ENCODE data around the gene ULBP3.

Gene ULBP3

DNA sequence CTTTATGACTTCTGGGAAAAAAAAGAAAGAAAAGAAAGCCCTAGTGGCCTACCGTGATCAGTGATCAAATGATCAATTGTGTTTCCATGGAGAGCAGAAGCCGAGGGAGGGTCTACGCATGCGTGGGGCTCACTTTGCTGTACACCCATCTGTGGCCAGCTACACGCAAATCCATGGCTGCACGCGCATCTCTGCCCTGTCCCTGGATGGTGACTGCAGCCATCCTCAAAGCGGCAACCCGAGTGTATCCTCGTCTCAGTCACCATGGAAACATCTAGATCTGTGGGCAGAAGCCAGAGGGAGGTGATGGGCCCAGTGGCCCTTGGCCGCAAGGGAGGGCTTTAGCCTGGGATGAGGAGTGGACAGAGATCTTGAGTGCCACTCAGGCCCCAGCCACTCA, 785 bp upstream of the ULBP3 start:
- no peaks in the 10 kb centered on the region for H3K36me3 ChIP-seq (ENCODE audit: control insufficient read depth, low read length)
- no peak overlapping the region for H3K27ac ChIP-seq (ENCODE audit: low read depth, low read length)
- no peaks in the 10 kb centered on the region for H3K9me3 ChIP-seq (ENCODE audit: control insufficient read depth, insufficient read depth, low read length)
- no peaks in the 10 kb centered on the region; the same call in none of the 2 replicates for H3K27me3 ChIP-seq (ENCODE audit: control insufficient read depth, low read length)
- H3K79me2 ChIP-seq (ENCODE audit: control insufficient read depth, low read length) = no peaks in the 10 kb centered on the region
- H4K20me1 ChIP-seq (ENCODE audit: control insufficient read depth, insufficient read depth, low read depth, low read length) = no peaks in the 10 kb centered on the region
- no peaks in the 10 kb centered on the region for H3K9me2 ChIP-seq (replicated peaks; ENCODE audit: control insufficient read depth, low read length)
- H3F3A ChIP-seq (ENCODE audit: control insufficient read depth, insufficient read depth) = no peaks in the 10 kb centered on the region
- TF ChIP-seq CTCF (IDR thresholded peaks at IDR 0.05; ENCODE audit: low read depth, low read length, poor library complexity, severe bottlenecking) (no peak), EZH2phosphoT487 (IDR thresholded peaks at IDR 0.05; ENCODE audit: borderline replicate concordance, low read length) (no peak)
- peak overlapping the region; percentile 82; the same call in 1 of the 2 replicates for H3K4me2 ChIP-seq (ENCODE audit: low read length)
- peaks cover 17% of the 10 kb centered on the region for H3K4me1 ChIP-seq (ENCODE audit: control insufficient read depth, low read length)
- H3K4me3 ChIP-seq (ENCODE audit: low read length) = no peak overlapping the region

GRCh38 chr6:150068151-150068550, 770 bp downstream of the ULBP3 start:
- TF ChIP-seq CTCF (IDR thresholded peaks at IDR 0.05; ENCODE audit: low read depth, low read length, poor library complexity, severe bottlenecking) (no peak), EZH2phosphoT487 (IDR thresholded peaks at IDR 0.05; ENCODE audit: borderline replicate concordance, low read length) (no peak)
- Histone ChIP-seq H3K4me1 (ENCODE audit: control insufficient read depth, low read length) (peaks cover 17% of the 10 kb centered on the region), H3K9me3 (ENCODE audit: control insufficient read depth, insufficient read depth, low read length) (no peaks in the 10 kb centered on the region), H3K4me3 (ENCODE audit: low read length) (peak overlapping the region; percentile 78), H3K36me3 (ENCODE audit: control insufficient read depth, low read length) (no peaks in the 10 kb centered on the region), H3K27me3 (ENCODE audit: control insufficient read depth, low read length) (no peaks in the 10 kb centered on the region; the same call in 1 of the 2 replicates), H3K9me2 (replicated peaks; ENCODE audit: control insufficient read depth, low read length) (no peaks in the 10 kb centered on the region), H4K20me1 (ENCODE audit: control insufficient read depth, insufficient read depth, low read depth, low read length) (no peaks in the 10 kb centered on the region), H3F3A (ENCODE audit: control insufficient read depth, insufficient read depth) (no peaks in the 10 kb centered on the region), H3K4me2 (ENCODE audit: low read length) (peak overlapping the region; percentile 82), H3K79me2 (ENCODE audit: control insufficient read depth, low read length) (no peaks in the 10 kb centered on the region), H3K27ac (ENCODE audit: low read depth, low read length) (no peak overlapping the region)

GRCh38 chr6:150065083-150065482, 3.8 kb downstream of the ULBP3 start:
- H3K79me2 ChIP-seq (ENCODE audit: control insufficient read depth, low read length) = no peaks in the 10 kb centered on the region
- TF ChIP-seq EZH2phosphoT487 (IDR thresholded peaks at IDR 0.05; ENCODE audit: borderline replicate concordance, low read length) = no peak
- TF ChIP-seq CTCF (IDR thresholded peaks at IDR 0.05; ENCODE audit: low read depth, low read length, poor library complexity, severe bottlenecking) = no peak
- no peaks in the 10 kb centered on the region for H3K36me3 ChIP-seq (ENCODE audit: control insufficient read depth, low read length)
- H3K9me2 ChIP-seq (replicated peaks; ENCODE audit: control insufficient read depth, low read length) = no peaks in the 10 kb centered on the region
- no peaks in the 10 kb centered on the region for H3K9me3 ChIP-seq (ENCODE audit: control insufficient read depth, insufficient read depth, low read length)
- no peaks in the 10 kb centered on the region for H4K20me1 ChIP-seq (ENCODE audit: control insufficient read depth, insufficient read depth, low read depth, low read length)
- peaks cover 12% of the 10 kb centered on the region for H3K4me1 ChIP-seq (ENCODE audit: control insufficient read depth, low read length)
- H3K4me2 ChIP-seq (ENCODE audit: low read length) = no peak overlapping the region
- no peaks in the 10 kb centered on the region; the same call in 1 of the 2 replicates for H3K27me3 ChIP-seq (ENCODE audit: control insufficient read depth, low read length)
- H3F3A ChIP-seq (ENCODE audit: control insufficient read depth, insufficient read depth) = no peaks in the 10 kb centered on the region
- H3K4me3 ChIP-seq (ENCODE audit: low read length) = no peak overlapping the region
- no peak overlapping the region for H3K27ac ChIP-seq (ENCODE audit: low read depth, low read length)
